KMS-11 (cell line): ENCODE data around the gene OR10A4.

Source experiments
- H2AFZ ChIP-seq: fragments of 200-600 bp; sonication (generic); 2 replicates; pipeline ENCODE4 v1.6.1; 2016; ENCODE audit warnings: antibody characterized with exemption, mixed run types, low read depth
- H3K27ac ChIP-seq: fragments of 200-600 bp; sonication (generic); 2 replicates; pipeline ENCODE4 v1.6.1; 2016; ENCODE audit warnings: mild to moderate bottlenecking, mixed run types
- H3K27me3 ChIP-seq: fragments of 200-600 bp; sonication (generic); 2 replicates; pipeline ENCODE4 v1.6.1; 2017; ENCODE audit warnings: mild to moderate bottlenecking, low read depth, mixed run types, moderate library complexity; ENCODE audit not compliant: insufficient read depth
- H3K36me3 ChIP-seq: fragments of 200-600 bp; sonication (generic); 2 replicates; pipeline ENCODE4 v1.6.1; 2017; ENCODE audit warnings: mild to moderate bottlenecking, mixed run types; ENCODE audit not compliant: insufficient read depth
- H3K4me1 ChIP-seq: fragments of 200-600 bp; sonication (generic); 2 replicates; pipeline ENCODE4 v1.6.1; 2016; ENCODE audit warnings: mild to moderate bottlenecking, low read depth, mixed run types; ENCODE audit not compliant: poor library complexity, severe bottlenecking
- H3K4me2 ChIP-seq: fragments of 200-600 bp; sonication (generic); 2 replicates; pipeline ENCODE4 v1.7.0; 2016; ENCODE audit warnings: mild to moderate bottlenecking, mixed run types
- H3K4me3 ChIP-seq: fragments of 200-600 bp; sonication (generic); IDR thresholded peaks from 2 replicates; pipeline ENCODE4 v1.6.1; 2017; ENCODE audit warnings: low read depth, low read length, mixed read lengths; ENCODE audit not compliant: insufficient read depth
- H3K79me2 ChIP-seq: fragments of 200-600 bp; sonication (generic); 2 replicates; pipeline ENCODE4 v1.6.1; 2016; ENCODE audit warnings: low read depth, mixed run types; ENCODE audit not compliant: insufficient read depth
- H3K9ac ChIP-seq: fragments of 200-600 bp; sonication (generic); 2 replicates; pipeline ENCODE4 v1.6.1; 2016; ENCODE audit warnings: mild to moderate bottlenecking, mixed run types
- H4K20me1 ChIP-seq: fragments of 200-600 bp; sonication (generic); 2 replicates; pipeline ENCODE4 v1.6.1; 2016; ENCODE audit warnings: mild to moderate bottlenecking, mixed run types; ENCODE audit not compliant: insufficient read depth
- TF ChIP-seq, protein P1 (sequence below): fragments of 200-600 bp; sonication (generic); conservative IDR thresholded peaks from 2 replicates; pipeline ENCODE4 v1.6.1; 2017; ENCODE audit warnings: low read depth, mild to moderate bottlenecking, antibody characterized with exemption, low read length, moderate library complexity, mixed read lengths

The OR10A4 gene

DNA sequence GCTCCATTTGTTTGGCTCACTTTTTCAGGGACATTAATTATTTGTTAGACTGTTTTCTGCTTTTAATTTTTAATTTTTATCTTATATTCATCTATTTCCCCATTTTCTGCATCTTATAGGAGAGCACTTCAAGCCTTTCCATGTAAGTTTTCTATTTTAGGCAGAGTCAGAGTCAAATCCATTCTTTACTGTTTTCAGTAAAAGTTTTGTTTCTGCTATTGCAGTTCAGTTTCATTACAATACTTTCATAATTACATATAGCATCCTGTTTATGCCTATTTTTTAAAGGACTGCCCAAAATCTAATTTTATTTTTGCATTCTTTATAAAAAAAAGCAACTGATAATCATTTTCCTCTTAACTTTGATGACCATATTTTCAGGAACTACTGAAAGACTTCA lies 34.7 kb upstream of the OR10A4 start:
- no peaks in the 10 kb centered on the region for H3K79me2 ChIP-seq
- TF ChIP-seq, protein P1, sequence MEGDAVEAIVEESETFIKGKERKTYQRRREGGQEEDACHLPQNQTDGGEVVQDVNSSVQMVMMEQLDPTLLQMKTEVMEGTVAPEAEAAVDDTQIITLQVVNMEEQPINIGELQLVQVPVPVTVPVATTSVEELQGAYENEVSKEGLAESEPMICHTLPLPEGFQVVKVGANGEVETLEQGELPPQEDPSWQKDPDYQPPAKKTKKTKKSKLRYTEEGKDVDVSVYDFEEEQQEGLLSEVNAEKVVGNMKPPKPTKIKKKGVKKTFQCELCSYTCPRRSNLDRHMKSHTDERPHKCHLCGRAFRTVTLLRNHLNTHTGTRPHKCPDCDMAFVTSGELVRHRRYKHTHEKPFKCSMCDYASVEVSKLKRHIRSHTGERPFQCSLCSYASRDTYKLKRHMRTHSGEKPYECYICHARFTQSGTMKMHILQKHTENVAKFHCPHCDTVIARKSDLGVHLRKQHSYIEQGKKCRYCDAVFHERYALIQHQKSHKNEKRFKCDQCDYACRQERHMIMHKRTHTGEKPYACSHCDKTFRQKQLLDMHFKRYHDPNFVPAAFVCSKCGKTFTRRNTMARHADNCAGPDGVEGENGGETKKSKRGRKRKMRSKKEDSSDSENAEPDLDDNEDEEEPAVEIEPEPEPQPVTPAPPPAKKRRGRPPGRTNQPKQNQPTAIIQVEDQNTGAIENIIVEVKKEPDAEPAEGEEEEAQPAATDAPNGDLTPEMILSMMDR = no peak
- no peak overlapping the region for H3K4me3 ChIP-seq
- H4K20me1 ChIP-seq = no peaks in the 10 kb centered on the region
- no peak overlapping the region for H2AFZ ChIP-seq
- H3K4me1 ChIP-seq = no peaks in the 10 kb centered on the region
- no peak overlapping the region for H3K27ac ChIP-seq
- no peaks in the 10 kb centered on the region for H3K36me3 ChIP-seq
- no peak overlapping the region for H3K9ac ChIP-seq
- H3K4me2 ChIP-seq = no peak overlapping the region
- no peaks in the 10 kb centered on the region for H3K27me3 ChIP-seq

DNA sequence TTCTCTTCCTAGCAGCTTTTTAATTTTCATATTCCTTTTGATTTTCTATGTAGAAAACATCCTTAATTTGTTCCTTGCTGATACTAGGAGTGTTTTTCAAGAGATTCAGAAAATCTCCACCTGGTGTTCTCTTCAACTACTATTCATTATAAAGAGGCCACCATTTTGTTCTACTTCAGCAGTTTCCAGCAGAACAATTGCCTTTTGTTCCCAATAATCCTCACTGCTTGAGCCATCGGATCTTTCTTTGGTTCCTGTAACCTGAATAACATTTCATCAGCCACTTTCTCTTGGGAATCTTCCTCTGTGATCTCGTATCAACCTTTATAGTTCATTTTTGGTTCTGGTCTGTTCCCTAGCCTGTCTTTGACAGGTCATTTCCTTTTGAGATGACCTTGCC lies 32.8 kb upstream of the OR10A4 start:
- no peaks in the 10 kb centered on the region for H3K4me1 ChIP-seq
- H3K27ac ChIP-seq = no peak overlapping the region
- H4K20me1 ChIP-seq = no peaks in the 10 kb centered on the region
- no peak overlapping the region for H2AFZ ChIP-seq
- H3K27me3 ChIP-seq = no peaks in the 10 kb centered on the region
- no peaks in the 10 kb centered on the region for H3K36me3 ChIP-seq
- TF ChIP-seq, protein P1 = no peak
- no peaks in the 10 kb centered on the region for H3K79me2 ChIP-seq
- no peak overlapping the region for H3K4me3 ChIP-seq
- no peak overlapping the region for H3K9ac ChIP-seq
- no peak overlapping the region for H3K4me2 ChIP-seq

DNA sequence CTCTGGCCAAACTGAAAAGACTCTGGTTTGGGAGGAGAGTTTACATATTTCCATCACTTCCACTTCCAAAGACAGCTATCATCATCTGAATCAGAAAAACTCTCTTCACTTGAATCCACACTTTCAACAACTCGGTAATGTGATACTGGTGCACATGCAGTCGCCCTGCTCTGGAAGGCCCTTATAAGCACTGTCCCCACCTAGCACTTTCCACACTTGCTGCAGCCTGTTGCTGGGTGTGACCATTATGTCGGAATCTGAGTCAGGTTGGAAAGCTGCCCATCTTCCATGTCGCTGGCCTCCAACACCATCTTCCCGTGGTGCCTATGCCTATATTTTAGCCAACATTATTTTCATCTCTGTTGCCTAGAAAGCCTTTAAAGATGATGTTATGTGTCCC lies 32.1 kb upstream of the OR10A4 start:
- Histone ChIP-seq H4K20me1 (no peaks in the 10 kb centered on the region), H3K4me1 (no peaks in the 10 kb centered on the region), H3K27me3 (no peaks in the 10 kb centered on the region), H2AFZ (no peak overlapping the region), H3K4me3 (no peak overlapping the region), H3K36me3 (no peaks in the 10 kb centered on the region), H3K79me2 (no peaks in the 10 kb centered on the region), H3K4me2 (no peak overlapping the region), H3K9ac (no peak overlapping the region), H3K27ac (no peak overlapping the region)
- TF ChIP-seq, protein P1 = no peak

DNA sequence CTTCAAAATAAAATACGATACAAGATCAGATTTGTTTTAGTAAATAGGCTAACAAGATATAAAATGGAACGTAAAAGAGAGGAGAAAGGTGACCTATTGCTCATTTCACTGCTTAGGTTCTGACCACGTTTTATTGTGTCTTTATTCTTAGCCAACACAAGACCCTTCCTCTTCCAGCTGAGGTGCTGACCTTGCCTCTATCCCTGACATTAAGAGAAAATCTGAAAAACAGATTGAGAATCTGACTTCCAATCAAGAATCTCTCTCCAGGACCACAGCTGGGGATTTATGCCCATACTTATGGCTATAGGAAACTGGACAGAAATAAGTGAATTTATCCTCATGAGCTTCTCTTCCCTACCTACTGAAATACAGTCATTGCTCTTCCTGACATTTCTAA lies 31.0 kb upstream of the OR10A4 start, which contains the start of gene OR10A5:
Gene OR10A5, plus strand, starts transcription at position 301 of the 400 bp plus-strand sequence. Its CDS starts 0 bp downstream, at position 301.
- Histone ChIP-seq H4K20me1 (no peaks in the 10 kb centered on the region), H3K27ac (no peak within 1 kb of the TSS), H2AFZ (no peak within 1 kb of the TSS), H3K4me3 (no peak within 1 kb of the TSS), H3K27me3 (no peaks in the 10 kb centered on the region), H3K4me1 (no peaks in the 10 kb centered on the region), H3K79me2 (no peaks in the 10 kb centered on the region), H3K36me3 (no peaks in the 10 kb centered on the region), H3K4me2 (no peak within 1 kb of the TSS), H3K9ac (no peak within 1 kb of the TSS)
- TF ChIP-seq, protein P1 = no peak
